Measurements from ENCODE around the gene PTPRQ.

The PTPRQ gene

GRCh38 chr12:80567401-80567800, 123.4 kb downstream of the PTPRQ start:
- no peak for DNase-seq (ENCODE audit: low read depth)

- DNase-seq (ENCODE audit: low read depth) = no peak
These were observed 132.8 kb downstream of the PTPRQ start for GRCh38 chr12:80576641-80577418.

GRCh38 chr12:80580254-80580653, 136.2 kb downstream of the PTPRQ start:
- no peak for DNase-seq (ENCODE audit: low read depth)

DNA sequence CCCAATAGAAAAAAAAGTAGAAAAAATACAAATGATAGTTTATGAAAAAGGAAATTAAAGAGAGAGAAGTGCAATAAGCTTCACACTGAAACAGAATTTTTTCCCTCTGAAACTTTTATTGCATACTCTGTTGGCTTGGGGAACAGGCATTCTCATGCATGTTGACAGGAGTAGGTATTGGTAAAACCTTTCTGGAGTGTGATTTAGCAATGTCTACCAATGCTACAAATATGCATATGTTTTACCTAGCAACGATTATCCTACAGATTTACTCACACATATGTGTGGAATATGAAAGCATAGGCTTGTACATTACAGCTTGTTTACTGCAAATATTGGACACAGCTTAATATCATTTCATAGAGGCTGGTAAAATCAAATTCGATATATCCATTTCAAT, 137.7 kb downstream of the PTPRQ start:
- DNase-seq (ENCODE audit: low read depth) = no peak

GRCh38 chr12:80582431-80582830, 138.4 kb downstream of the PTPRQ start:
- no peak for DNase-seq (ENCODE audit: low read depth)

DNA sequence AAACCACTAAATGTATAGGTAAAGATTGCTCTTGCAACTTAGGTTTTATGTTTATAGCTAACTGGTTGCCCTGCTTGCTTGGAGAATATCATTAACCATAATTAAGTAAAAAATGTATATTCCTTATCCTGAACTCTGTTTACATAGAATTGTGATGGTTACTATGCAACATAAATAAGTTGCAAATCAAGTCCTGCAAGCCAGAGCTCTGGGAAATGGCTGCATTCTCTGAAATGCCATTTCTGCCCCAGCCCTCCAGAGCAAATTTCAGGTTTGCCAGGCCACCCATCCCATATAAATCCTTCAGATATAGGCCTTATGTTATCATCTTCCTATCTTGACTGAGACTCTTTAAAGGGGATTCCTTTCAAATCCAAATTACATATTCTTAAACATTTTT, 145.0 kb downstream of the PTPRQ start:
- no peak for DNase-seq (ENCODE audit: low read depth)

DNA sequence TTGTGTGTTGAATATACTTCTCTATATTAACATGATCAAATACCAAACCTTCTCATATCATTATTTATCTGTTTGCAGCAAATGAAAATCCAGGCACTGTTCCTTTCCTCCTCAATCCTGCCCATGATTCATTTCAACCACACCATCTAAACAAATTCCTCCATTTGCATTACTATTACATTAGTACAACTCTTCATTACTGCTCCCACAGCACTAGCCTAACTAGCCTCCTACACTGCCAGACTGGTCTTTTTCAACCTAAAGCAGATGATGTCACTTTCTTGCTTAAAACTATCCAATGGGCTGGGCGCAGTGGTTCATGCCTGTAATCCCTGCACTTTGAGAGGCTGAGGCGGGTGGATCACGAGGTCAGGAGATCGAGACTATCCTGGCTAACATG, 146.1 kb downstream of the PTPRQ start:
- no peak for DNase-seq (ENCODE audit: low read depth)

- DNase-seq (ENCODE audit: low read depth) = no peak
These were observed 149.7 kb downstream of the PTPRQ start for GRCh38 chr12:80593766-80594165.

DNA sequence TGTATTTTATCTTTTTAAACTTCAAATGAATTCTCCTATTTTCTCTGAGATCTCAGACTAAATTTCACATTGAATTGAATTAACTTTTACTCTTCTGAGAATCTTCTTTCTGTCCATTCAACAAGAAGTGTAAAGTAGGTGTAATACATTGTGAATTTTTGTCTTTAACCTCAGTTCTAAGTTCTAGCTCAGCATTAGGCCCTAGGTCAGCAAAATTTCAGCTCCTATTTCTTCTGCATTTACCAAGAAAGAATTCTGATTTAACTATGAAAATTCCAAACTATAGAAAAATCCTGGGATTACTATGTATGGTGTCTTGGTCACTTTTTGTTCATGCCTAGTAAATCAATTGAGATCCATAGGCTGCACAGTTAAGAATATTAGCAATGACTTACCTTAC, 152.5 kb downstream of the PTPRQ start:
- DNase-seq (ENCODE audit: low read depth) = no peak

DNA sequence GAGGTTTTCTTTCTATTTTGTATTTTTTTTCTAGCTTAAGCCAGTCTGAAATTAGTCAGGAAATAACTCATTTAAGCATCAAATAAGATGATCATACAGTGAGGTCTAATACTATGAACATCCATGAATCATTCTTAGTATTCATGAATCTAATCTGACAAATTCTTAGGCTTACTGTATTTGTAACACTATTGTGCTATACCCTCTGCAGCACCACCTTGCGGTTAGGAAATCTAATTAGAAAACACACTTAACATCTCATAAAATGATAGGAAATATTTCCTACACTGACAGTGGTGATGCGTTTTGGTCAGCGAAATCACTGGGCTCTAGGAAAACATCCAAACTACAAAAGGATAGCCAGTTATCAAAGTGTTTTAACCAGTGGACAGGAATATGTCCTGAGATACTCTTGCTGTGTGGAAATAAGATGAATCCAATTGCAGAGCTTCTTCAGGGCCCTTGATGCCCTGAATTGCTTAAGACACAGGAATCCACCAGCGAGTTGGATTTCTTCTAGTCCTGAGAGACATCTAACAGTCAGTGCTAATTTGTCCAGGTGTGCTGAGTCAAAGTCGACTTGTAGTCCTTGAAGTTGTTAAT, 154.1 kb downstream of the PTPRQ start:
- no peak for DNase-seq (ENCODE audit: low read depth)

DNA sequence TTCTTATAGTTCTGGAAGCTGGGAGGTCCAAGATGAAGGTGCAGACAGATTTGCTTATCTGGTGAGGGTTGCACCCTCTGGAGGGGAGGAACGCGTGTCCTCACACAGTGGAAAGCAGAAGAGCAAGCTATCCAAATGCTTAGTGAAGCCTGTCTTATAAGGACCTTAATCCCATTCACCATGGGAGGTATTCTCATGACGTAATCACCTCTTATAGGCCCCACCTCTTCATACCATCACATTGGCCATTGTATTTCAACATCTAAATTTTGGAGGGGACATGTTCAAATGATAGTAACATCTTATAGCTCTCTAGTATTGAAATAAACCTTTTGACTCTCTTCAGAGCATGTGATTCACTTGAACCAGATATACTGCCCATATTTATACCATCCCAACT, 158.4 kb downstream of the PTPRQ start:
- DNase-seq (ENCODE audit: low read depth) = no peak

- no peak for DNase-seq (ENCODE audit: low read depth)
These were observed 163.5 kb downstream of the PTPRQ start for GRCh38 chr12:80607361-80608135.

- no peak for DNase-seq (ENCODE audit: low read depth)
These were observed 173.7 kb downstream of the PTPRQ start for GRCh38 chr12:80617733-80618132.

DNA sequence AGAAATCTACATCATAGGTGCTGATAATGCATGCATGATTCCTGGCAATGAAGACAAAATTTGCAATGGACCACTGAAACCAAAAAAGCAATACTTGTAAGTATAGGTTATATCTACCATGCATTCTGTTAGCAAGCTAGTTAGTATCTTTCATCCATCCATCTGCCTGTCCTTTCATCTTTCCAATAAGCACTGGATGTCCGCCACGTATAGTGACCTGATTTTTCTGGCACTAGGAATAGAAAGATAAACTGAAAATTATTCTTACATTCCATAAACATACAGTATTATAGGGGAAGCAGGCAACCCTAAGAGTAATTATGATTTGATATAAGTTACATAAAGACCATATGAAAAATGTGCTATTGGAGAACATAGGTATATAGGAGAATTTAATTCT, 176.2 kb downstream of the PTPRQ start:
- no peak for DNase-seq (ENCODE audit: low read depth)

DNA sequence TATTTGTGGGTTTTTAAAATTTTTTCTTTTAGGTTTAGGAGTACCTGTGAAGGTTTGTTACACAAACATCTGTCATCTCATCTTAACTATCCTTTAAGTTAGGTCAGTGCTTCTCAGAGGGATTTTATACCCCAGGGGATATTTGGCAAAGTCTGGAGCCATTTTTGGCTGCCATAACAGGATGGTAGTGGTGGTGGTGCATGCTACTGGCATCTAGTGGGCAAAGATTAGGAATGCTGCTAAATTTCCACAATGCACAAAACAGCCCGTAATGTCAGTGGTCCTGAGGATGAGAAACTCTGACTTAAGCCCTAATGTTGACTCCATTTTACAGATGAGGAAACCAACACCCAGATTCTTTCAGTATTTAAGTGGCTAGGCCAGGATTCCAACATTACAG, 178.2 kb downstream of the PTPRQ start:
- DNase-seq (ENCODE audit: low read depth) = no peak

GRCh38 chr12:80625051-80625450, 181.0 kb downstream of the PTPRQ start:
- DNase-seq (ENCODE audit: low read depth) = no peak

GRCh38 chr12:80625901-80626300, 181.9 kb downstream of the PTPRQ start:
- no peak for DNase-seq (ENCODE audit: low read depth)

GRCh38 chr12:80627782-80628181, 183.7 kb downstream of the PTPRQ start:
- DNase-seq (ENCODE audit: low read depth) = no peak

- DNase-seq (ENCODE audit: low read depth) = no peak
These were observed 188.8 kb downstream of the PTPRQ start for GRCh38 chr12:80632835-80633234.

DNA sequence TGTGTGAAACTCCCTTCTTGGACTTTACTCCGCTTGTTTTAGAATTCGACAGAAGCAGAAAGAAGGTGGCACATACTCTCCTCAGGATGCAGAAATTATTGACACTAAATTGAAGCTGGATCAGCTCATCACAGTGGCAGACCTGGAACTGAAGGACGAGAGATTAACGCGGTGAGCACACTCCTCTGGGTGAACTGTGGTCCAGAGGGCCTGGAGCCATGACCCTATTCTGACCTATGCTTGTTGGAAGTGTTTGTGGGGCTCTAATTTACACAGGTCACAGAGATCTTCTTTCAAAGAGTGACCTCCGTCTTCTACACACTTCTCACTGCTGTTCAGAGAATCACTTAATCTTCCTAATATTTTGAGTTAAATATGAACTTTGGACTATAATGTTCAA, 190.9 kb downstream of the PTPRQ start:
- DNase-seq (ENCODE audit: low read depth) = no peak

DNA sequence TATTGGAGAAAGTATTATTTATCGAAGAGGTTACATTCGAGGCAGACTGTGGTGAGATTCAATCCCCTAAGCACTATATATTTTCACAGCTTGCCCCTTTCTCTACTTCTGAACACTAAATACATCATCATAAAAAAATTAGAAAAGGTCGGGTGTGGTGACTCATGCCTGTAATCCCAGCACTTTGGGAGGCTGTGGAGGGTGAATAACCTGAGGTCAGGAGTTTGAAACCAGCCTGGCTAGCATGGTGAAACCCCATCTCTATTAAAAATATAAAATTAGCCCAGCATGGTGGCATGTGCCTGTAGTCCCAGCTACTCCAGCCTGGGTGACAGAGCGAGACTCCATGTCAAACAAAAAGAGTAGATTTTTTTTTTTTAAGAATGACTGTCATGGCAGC, 192.8 kb downstream of the PTPRQ start:
- no peak for DNase-seq (ENCODE audit: low read depth)

- no peak for DNase-seq (ENCODE audit: low read depth)
These were observed 197.9 kb downstream of the PTPRQ start for GRCh38 chr12:80641936-80642335.

- DNase-seq (ENCODE audit: low read depth) = no peak
These were observed 199.9 kb downstream of the PTPRQ start for GRCh38 chr12:80643961-80644360.

Measured in stimulated activated CD8-positive, alpha-beta memory T cell treated with anti-CD3 and anti-CD28 coated beads, Interleukin-15, amount 100 ng/mL, for 1 hour (primary cell).